HG03025 (cell line): ENCODE data around the gene ZDHHC19.
"Not testable (repeated sequence)": the region's sequence is repeated elsewhere in the genome, so short reads cannot be mapped to it uniquely, and the experiment has no call there.

Experiments used
- ATAC-seq: cut with Tn5 transposase; IDR thresholded peaks from one replicate; pipeline ENCODE4 v1.9.1; 2021; ENCODE audit warnings: mild to moderate bottlenecking, moderate library complexity; ENCODE audit not compliant: unreplicated experiment, low FRiP score

Gene ZDHHC19

GRCh38 chr3:196225763-196226364 is 14.7 kb upstream of the ZDHHC19 start:
- ATAC-seq, result no peak

DNA sequence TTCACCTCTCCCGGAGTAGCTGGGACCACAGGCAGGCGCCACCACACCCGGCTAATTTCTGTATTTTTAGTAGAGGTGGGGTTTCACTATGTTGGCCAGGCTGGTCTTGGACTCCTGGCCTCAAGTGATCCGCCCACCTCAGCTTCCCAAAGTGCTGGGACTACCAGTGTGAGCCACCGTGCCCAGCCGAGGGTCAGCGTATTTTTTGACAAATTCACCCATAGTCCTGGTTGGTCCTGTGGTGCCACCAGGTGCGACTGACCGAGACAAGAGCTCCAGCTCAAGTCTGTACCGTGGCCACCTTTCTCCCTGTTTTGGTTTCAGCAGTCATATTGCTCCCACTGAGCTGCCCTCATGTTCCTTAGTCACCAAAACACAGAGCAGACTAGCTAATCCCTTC is 13.9 kb upstream of the ZDHHC19 start:
- ATAC-seq, result no peak

DNA sequence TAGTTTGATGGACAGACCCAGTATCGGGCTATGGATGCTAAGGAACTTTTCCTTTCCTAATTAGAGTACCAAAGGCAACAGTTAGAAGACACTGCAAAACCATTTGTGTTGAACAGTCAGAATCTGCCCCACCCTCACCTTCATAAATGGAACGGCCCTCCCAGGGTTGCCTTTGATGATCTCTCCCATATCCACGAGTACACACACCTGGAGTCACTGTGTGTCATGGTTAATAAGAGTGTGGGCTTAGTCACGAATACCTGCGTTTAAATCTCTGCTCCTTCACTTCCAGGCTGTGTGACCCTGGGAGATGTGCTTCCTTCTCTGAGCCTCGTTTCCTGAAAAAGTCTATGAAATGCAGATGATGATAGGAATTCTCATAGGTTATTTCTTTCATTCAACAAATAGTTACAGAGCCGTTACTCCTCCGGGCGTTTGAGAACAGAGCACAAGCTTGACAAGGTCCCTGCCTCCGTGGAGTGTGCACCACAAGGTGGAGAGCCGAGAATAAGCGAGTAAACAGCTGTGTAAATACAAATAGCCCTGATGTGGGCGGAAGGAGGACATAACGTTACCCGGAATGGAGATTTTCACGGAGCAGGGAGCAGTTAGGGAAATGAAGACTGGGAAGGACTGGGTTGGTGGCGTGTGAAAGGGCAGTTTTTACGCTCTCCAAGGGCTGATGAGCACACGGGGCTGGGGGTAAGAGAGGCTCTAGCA is 11.8 kb upstream of the ZDHHC19 start:
- no peak for ATAC-seq

- ATAC-seq, result no peak
Observed at GRCh38 chr3:196220991-196221390, 9.8 kb upstream of the ZDHHC19 start.

DNA sequence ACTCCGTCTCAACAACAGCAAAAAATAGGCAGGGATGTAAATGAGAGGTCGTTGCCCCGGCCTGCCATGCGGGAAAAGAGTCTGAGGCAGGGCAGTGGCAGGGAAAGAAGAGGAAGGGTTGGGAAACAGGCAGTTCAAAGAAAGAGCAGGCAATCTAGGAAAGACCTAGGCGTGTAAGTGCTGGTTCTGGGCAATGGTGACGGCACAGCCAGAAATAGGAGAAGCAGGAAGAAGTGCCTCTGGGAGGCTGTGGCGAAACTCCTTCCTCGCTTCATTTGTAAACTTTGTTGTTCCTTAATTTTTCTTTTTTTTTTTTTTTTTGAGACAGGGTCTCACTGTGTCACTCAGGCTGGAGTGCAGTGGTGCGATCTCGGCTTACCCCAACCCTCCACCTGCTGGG is 9.4 kb upstream of the ZDHHC19 start:
- ATAC-seq, result no peak

GRCh38 chr3:196219970-196220311 is 8.7 kb upstream of the ZDHHC19 start:
- no peak for ATAC-seq

- ATAC-seq, result no peak
Observed at GRCh38 chr3:196219194-196219969, 8.2 kb upstream of the ZDHHC19 start.

DNA sequence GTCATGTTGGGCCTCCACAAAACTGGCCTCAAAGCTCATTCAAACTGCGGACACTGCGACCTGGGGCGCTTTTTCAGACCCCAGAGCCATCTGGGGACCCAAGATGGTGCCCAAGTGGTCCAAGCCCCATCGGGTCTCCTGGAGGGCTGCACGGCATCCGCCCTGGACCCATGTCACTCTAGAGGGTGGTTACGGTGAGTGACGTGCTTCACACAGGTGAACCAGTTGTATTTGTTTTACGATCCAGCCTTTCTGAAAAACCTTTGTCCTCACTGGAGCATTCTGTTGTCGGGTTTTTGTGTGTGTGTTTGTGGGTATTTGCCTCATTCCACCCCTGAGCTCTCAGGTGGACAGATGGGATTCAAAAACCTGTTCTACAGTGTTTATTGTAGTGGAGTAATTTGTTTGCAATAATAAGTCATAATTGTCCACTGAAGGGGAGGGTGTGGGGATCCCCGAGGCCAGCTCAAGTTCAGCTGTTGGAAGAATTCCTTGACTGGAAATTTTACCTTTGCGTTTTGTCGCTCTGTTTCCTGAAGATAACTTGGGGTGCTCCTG is 7.0 kb upstream of the ZDHHC19 start:
- ATAC-seq, result no peak

DNA sequence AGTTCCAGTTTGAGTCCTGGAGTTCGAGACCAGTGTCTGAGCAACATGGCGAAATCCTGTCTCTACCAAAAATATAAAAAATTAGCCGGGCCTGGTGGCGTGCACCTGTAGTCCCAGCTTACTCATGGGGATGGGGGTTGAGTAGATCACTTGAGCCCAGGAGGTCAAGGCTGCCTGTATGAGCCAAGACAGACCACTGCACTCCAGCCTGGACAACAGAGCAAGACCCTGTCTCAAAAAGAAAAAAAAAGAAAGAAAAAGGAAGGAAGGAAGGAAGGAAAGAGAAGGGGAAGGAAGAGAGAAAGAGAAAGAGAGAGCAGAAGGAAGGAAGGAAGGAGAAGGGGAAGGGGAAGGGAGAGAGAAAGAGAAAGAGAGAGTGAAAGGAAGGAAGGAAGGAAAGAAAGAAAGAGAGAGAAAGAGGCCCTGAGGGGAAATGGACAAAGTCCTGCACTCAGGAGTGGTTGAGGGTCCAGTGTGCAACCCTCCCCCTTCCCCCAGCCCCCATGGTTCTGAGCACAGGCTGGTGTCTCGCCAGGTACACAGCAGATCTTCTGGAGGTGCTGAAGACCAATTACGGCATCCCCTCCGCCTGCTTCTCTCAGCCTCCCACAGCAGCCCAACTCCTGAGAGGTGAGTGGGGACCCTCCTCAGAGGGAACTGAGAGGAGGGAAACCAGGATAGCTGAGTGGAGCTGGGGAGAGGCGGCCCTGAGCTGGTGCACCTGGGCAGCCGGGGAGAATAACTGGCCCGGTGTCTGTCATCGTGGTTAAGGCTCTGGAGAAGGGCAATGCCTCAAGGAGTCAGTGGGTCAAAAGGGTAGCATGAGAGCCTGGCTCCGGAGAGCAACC is 6.3 kb upstream of the ZDHHC19 start:
- ATAC-seq, result no peak

GRCh38 chr3:196216681-196217211 is 5.5 kb upstream of the ZDHHC19 start:
- no peak for ATAC-seq

DNA sequence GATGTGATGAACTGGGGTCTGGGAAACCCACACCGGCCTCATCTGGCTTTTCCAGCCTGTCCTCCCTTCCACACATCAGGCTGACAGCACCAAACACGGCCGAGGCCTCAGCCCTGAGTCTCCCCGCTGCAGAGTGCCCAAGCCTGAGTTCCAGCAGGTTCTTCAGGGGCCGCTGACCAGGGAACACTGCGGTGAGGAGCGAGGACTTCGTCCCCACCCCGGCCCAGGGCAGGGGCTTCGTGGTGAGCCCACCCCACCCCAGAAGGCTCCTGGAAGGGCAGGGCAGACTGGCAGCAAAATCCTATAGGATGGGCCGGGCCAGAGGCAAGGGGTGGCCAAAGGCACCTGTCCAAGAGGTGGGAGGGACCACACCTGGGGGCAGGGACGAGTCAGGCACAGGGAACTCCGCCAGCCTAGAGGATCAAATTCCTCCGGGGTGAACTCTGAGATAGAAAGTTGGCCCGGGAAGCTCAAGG is 4.9 kb upstream of the ZDHHC19 start, which contains the start of gene SLC51A:
SLC51A (plus strand) TSS at position 446 of the 476 bp plus-strand sequence. CDS start 179 bp downstream, outside the sequence.
- no peak for ATAC-seq

DNA sequence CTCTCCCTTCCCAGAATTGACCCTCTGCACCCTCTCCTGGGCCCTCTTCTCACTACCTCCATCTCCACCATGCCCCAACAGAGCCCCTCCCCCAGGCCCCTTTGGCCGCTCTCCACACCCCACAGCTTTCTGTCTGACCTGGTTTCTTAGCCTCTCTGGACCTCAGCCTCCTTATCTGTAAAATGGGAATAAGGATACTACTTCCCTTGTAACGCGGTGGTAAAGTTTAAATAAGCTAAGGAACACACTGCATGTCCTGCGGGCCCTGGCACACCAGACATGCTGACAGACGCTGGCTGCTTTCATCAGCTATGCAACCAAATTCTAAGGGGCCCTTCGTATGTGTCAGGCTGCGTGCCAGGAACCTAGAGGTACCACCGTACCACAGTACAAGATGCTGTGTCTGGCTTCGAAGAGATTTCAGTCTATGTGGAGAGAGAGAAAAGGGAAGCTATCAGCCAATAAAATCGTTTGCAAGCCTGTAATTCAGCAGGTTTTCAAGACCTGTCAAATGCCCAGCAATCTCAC is 4.4 kb upstream of the ZDHHC19 start:
- no peak for ATAC-seq

DNA sequence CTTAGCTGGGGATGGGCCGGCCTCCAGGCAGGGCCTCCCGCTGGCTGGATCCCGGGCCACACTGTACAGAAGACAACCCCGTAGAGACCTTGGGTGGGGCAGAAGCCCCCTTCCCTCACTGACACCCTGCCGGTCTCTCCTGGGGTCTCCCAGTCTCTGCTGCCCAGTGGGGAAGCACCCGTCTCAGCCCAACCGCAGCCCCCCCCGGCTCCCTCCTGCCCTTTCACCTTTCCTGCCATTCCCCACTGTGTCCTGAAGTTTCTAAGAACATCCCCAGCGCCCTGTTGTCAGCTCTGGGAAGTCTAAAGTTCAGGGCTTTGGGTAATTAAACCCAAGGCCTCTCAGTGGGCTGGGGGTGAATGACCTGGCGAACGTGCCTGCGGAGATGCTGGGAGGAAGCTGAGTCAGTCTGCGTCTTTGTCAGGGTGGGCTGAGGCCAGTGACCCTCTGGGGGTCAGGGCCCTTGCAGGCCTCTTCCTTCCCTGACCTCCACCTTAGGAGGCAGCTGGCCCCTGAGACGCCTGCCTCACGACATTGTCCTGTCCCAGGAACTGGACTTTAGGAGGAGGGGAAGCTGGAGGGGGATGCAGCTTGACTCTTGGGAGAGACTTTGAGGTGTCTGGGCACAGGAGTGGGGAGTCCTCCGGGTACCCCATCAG is 3.7 kb upstream of the ZDHHC19 start:
- ATAC-seq, result no peak

DNA sequence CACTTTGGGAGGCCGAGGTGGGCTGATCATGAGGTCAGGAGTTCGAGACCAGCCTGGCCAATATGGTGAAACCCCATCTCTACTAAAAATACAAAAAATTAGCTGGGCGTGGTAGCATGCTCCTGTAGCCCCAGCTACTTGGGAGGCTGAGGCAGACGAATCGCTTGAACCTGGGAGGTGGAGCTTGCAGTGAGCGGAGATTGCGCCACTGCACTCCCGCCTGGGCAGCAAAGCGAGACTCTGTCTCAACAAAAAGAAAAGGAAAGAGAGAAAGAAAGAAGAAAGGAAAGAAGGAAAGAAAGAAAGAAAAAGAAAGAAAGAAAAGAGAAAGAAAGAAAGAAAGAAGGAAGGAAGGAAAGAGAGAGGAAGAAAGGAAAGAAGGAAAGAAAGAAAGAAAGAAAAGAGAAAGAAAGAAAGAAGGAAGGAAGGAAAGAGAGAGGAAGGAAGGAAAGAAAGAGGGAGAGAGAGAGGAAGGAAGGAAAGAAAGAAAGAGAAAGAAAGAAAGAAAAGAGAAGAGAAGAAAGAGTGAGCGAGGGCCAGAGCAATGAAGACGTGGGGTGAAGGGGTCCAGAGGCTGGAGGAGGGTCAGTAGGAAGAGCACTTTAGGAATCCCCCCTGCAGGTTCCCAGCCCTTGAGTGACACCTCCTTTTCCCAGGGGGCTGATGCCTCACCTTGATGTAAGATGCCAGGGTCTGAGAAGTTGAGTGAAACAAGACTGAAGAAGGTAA is 1.1 kb downstream of the ZDHHC19 start:
- not testable (repeated sequence) for ATAC-seq

DNA sequence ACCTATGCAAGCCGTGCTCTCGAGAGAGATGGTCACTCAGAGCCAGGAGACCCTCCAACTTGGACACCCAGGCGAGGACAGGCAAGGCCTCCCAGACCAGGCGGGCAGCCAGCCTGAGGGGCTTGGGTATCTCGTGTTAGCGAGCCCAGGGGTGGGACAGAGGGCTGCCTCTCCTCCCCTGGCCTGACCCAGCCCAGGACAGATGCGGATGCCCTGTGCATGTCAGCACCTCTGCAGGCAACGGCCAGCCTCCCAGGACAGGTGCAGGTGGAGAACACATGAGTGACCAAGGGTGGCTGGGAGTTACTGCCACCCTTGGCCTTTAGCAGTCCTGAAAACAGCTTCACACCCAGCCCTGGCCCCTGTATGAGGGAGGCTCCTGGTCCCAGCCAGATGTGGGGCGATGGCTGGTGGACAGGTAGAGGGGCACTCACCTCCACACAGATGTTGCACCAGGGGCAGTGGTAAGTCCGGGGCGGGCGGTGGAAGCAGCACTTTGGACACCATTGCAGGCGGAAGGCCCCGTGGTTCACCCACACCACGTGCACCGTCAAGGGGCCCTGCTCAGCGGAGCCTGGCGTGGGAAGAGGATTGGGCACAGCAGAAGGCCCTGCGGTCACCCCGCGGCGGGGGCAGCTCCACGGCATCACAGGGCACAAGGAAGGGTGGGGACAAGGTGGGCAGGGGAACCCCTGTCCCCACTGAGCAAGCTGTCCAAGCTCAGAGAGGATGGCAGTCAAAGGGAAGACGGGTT is 2.1 kb downstream of the ZDHHC19 start:
- no peak for ATAC-seq

DNA sequence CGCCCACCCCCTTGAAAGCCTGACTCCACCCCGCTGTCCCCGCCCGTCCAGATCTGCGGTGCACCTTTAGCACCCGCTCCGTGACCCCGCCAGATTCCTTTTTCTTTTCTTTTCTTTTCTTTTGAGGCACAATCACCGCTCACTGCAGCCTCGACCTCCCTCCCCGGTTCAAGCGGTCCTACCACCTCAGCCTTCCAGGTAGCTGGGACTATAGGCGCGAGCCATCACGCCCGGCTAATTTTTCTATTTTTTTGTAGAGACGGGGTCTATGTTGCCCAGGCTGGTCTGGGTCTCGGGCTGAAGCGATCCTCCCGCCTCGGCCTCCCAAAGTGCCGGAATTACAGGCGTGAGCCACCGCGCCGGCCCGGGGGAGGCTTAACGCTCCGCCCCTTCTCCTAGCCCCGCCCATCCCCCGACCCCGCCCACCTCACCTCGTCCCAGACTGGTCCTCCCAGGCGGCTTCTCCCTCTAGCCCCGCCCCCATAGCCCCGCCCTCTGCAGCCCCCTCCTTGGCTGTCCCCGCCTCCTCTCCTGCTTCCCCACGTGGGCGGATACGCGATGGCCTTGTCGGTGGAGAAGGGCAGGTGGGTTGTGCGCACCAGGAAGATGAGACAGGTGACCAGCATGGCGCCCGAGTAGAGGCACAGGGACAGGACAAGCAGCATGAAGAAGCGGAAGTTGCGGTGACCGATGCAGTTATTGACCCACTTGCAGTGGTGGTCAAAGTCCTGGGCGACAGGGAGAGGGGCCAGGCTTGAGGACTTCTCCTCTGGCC is 3.2 kb downstream of the ZDHHC19 start:
- ATAC-seq, result no peak

DNA sequence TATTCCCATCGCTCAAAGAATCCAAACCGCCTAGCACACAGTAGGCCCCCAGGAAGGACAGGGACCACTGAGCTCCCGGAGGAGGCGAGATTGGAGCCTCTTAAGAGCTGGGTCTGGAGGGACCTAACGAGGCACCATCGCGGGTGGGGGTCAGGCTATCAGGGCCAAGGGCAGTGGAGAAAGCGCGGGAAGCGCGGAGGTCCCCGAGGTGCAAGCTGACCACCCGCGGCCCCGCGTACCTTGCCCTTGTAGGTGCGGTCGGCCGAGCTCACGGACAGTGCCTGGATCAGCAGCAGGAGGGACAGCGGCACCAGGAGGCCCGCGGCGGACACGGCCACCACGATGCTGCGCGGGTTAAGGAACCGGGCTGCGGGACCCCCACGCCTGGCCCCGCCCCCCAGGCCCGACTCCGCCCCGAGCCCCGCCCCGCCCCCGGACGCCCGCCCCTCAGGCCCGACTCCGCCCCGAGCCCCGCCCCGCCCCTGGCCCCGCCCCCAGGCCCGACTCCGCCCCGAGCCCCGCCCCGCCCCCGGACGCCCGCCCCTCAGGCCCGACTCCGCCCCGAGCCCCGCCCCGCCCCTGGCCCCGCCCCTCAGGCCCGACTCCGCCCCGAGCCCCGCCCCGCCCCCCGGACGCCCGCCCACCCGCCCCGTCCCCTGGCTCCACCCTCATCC is 3.9 kb downstream of the ZDHHC19 start:
- ATAC-seq, result no peak
